ENCODE results near the gene GBX1. TPM values are rescaled to one million over a fixed set of nuclear protein-coding genes. Genes with fewer than 3 reads are reported as not detected.
A peak's percentile ranks its signal among the peaks of the same experiment; 100 is the strongest.

Gene GBX1
- total and polyA plus RNA-seq, 3 experiments from 2014 or later: not detected

DNA sequence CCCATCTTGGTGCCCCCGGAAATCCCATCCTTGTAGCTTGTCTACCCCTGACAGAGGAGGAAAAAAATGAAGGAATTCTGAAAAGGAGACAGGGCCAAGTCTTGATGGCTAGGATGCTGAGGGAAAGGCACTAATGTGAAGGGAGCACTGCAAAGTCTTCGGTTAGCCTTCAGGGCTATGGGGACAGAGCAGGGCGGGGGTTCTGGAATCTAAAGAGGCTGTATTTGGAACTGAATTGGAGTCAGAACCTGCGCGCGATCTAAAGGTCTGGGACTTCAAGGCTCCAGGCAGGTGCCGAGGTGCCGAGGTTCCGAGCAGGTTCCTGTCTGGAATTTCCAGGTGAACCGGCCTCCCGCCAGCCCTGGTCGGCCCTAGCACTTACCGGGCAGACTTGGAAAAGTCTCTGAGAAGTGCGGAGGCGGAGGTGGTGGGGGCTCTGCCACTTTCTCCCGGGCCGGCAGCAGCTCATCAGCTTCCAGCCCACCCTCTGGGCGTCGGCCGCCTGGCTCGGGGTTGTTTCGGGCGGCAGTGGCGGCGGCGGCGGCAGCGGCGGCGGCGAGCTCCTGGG, 781 bp downstream of the GBX1 start:
- H3K4me1 ChIP-seq (ENCODE audit: insufficient read depth, low read length): peaks cover 5% of the 10 kb centered on the region
- no peaks in the 10 kb centered on the region for H3K36me3 ChIP-seq (ENCODE audit: insufficient read depth, low read length)
- H3K4me3 ChIP-seq (ENCODE audit: low read length): no peak overlapping the region
- no peak overlapping the region for H3K27ac ChIP-seq (ENCODE audit: low read depth, low read length)
- peaks cover 25 to 28% of the 10 kb centered on the region in 2 donors for H3K27me3 Mint-ChIP-seq
- POLR2A ChIA-PET: no interaction called here
- peak overlapping the region in 1 of 8 donors; percentile 5 for H3K27ac Mint-ChIP-seq
- CTCF ChIA-PET: interaction anchor here (1.0 to 2.3 kb wide), 5 partner anchors 11 to 268 kb away, joined by 3 to 9 read pairs (median 5); no protein-coding TSS in a partner anchor
- peak overlapping the region in 6 of 7 donors; percentile 54 to 76 (median 62) for H3K4me3 Mint-ChIP-seq
- peaks cover 7 to 9% (median 9%) of the 10 kb centered on the region in 3 donors for H3K4me1 Mint-ChIP-seq
- no peaks in the 10 kb centered on the region for H3K9me3 Mint-ChIP-seq
- H3K9me3 ChIP-seq (ENCODE audit: low read length): no peaks in the 10 kb centered on the region
- peaks cover 34% of the 10 kb centered on the region for H3K27me3 ChIP-seq (ENCODE audit: insufficient read depth, low read length, poor library complexity, severe bottlenecking)
- DNase-seq: no peak
- no peaks in the 10 kb centered on the region for H3K36me3 Mint-ChIP-seq

DNA sequence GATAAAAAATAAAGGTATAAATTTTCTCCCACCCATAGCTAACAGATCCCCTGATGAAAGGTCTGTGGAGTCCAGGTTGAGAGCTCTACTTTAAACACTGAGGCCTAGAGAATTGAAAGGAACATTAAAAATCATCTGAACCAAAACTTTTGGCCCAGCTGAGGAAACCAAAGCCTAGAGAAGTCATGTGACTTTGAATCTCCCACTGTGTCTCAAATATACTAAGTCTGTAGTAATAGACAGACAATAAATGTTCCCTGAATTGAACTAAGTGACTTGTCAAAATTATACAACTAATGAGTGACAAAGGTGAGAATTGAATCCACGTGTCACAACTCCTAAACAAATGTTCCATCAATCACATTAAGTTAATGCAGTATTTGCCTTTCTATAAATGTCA, 5.7 kb downstream of the GBX1 start:
- H3K27me3 ChIP-seq (ENCODE audit: insufficient read depth, low read length, poor library complexity, severe bottlenecking): peaks cover 28% of the 10 kb centered on the region
- ChIA-PET POLR2A (no interaction called here), CTCF (interaction anchor here (1.9 kb wide), 1 partner anchor 10 kb away, joined by 7 read pairs; no protein-coding TSS in a partner anchor)
- DNase-seq: no peak
- H3K4me1 Mint-ChIP-seq: peaks cover 0 to 3% (median 3%) of the 10 kb centered on the region in 3 donors
- no peak overlapping the region for H3K4me3 Mint-ChIP-seq
- H3K27ac Mint-ChIP-seq: no peak overlapping the region
- H3K4me3 ChIP-seq (ENCODE audit: low read length): no peak overlapping the region
- H3K36me3 Mint-ChIP-seq: no peaks in the 10 kb centered on the region
- H3K9me3 Mint-ChIP-seq: no peaks in the 10 kb centered on the region
- H3K4me1 ChIP-seq (ENCODE audit: insufficient read depth, low read length): peaks cover 3% of the 10 kb centered on the region
- H3K27ac ChIP-seq (ENCODE audit: low read depth, low read length): no peak overlapping the region
- H3K36me3 ChIP-seq (ENCODE audit: insufficient read depth, low read length): no peaks in the 10 kb centered on the region
- peaks cover 9 to 12% of the 10 kb centered on the region in 2 donors for H3K27me3 Mint-ChIP-seq
- no peaks in the 10 kb centered on the region for H3K9me3 ChIP-seq (ENCODE audit: low read length)

GRCh38 chr7:151157645-151158329, 9.7 kb downstream of the GBX1 start:
- Mint-ChIP-seq H3K36me3 (no peaks in the 10 kb centered on the region), H3K4me1 (no peaks in the 10 kb centered on the region), H3K27ac (no peak overlapping the region), H3K4me3 (no peak overlapping the region), H3K9me3 (no peaks in the 10 kb centered on the region), H3K27me3 (peaks cover 4 to 32% of the 10 kb centered on the region in 2 donors)
- no peak overlapping the region for H3K4me3 ChIP-seq (ENCODE audit: low read length)
- CTCF ChIA-PET: interaction anchor here (1.1 kb wide), 1 partner anchor 34 kb away, joined by 6 read pairs; no protein-coding TSS in a partner anchor
- DNase-seq: no peak
- no peak overlapping the region for H3K27ac ChIP-seq (ENCODE audit: low read depth, low read length)
- H3K9me3 ChIP-seq (ENCODE audit: low read length): no peaks in the 10 kb centered on the region
- H3K4me1 ChIP-seq (ENCODE audit: insufficient read depth, low read length): no peaks in the 10 kb centered on the region
- no peaks in the 10 kb centered on the region for H3K36me3 ChIP-seq (ENCODE audit: insufficient read depth, low read length)
- peaks cover 10% of the 10 kb centered on the region for H3K27me3 ChIP-seq (ENCODE audit: insufficient read depth, low read length, poor library complexity, severe bottlenecking)
- POLR2A ChIA-PET: no interaction called here

DNA sequence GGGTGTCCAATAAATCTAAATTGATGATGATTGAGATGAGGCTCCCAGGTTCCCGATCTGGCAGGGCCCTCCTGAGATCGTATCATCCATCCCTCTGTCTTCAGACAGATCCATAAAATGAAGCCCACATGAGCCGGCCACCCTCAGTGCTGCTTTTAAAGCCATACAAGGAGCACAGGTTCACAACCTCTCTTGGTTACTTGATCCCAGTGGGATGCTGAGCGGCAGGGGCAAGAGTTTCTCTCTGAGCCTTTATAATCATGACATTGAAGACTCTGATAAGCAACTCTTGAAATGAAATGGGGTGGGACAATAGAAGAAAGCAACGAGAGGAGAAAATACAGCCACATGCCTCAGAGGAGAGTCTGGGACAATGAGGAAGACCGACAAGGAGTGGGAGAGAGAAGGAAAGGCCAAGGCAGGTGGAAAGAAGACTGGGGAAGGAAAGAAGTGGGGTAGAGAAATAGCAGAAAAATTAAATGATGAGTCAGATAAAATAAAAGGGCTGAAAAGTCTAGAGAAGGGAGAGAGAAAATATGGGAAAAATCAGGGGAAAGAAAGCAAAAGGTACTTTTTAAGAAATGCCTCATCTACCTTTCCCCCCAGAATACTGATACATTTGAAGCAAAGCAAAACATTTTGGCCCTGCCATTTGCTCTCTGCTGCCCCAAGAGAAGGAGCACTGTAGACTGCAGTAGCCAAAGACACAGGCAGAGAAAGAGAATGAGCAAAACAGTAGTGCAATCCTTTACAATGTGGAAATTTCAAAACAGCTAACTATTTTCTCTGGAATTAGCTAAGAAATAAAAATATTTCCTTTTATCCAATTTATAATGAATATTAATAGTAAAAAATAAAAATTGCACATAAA, 14.6 kb downstream of the GBX1 start:
- no peaks in the 10 kb centered on the region for H3K36me3 Mint-ChIP-seq
- Histone ChIP-seq H3K36me3 (ENCODE audit: insufficient read depth, low read length) (no peaks in the 10 kb centered on the region), H3K4me3 (ENCODE audit: low read length) (no peak overlapping the region), H3K4me1 (ENCODE audit: insufficient read depth, low read length) (no peaks in the 10 kb centered on the region), H3K27ac (ENCODE audit: low read depth, low read length) (no peak overlapping the region), H3K9me3 (ENCODE audit: low read length) (no peaks in the 10 kb centered on the region), H3K27me3 (ENCODE audit: insufficient read depth, low read length, poor library complexity, severe bottlenecking) (peaks cover 20% of the 10 kb centered on the region)
- no peaks in the 10 kb centered on the region for H3K9me3 Mint-ChIP-seq
- POLR2A ChIA-PET: interaction anchor here (0.7 kb wide), 1 partner anchor 18 kb away, joined by 3 read pairs; no protein-coding TSS in a partner anchor
- CTCF ChIA-PET: no interaction called here
- no peak overlapping the region for H3K27ac Mint-ChIP-seq
- no peak overlapping the region for H3K4me3 Mint-ChIP-seq
- H3K27me3 Mint-ChIP-seq: peaks cover 11 to 33% of the 10 kb centered on the region in 2 donors
- no peak for DNase-seq
- no peaks in the 10 kb centered on the region for H3K4me1 Mint-ChIP-seq

DNA sequence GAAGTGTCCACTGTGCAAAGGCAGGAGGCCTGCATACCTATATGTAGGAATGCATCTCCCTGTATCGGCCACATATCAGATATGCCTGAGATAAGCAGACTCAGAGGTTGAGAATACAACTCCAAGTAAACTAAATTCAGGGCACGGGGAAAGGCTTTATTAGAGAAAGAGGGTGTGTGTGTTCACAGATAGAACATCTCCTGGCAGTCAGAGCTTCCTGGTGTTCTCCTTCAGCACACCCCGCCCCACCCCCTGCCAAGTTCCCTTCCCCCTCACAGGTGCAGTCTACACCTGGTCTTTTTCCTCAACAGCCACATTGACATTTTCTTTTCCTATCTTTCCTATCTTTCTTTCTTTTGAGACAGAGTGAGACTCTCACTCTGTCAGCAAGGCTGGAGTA, 17.1 kb downstream of the GBX1 start:
- H3K4me1 Mint-ChIP-seq: no peaks in the 10 kb centered on the region
- no peak for DNase-seq
- H3K4me3 ChIP-seq (ENCODE audit: low read length): no peak overlapping the region
- peaks cover 16% of the 10 kb centered on the region for H3K27me3 ChIP-seq (ENCODE audit: insufficient read depth, low read length, poor library complexity, severe bottlenecking)
- H3K36me3 Mint-ChIP-seq: no peaks in the 10 kb centered on the region
- H3K9me3 Mint-ChIP-seq: no peaks in the 10 kb centered on the region
- no peak overlapping the region for H3K4me3 Mint-ChIP-seq
- CTCF ChIA-PET: no interaction called here
- H3K9me3 ChIP-seq (ENCODE audit: low read length): no peaks in the 10 kb centered on the region
- H3K27ac ChIP-seq (ENCODE audit: low read depth, low read length): no peak overlapping the region
- POLR2A ChIA-PET: no interaction called here
- peaks cover 9 to 18% of the 10 kb centered on the region in 2 donors for H3K27me3 Mint-ChIP-seq
- no peaks in the 10 kb centered on the region for H3K36me3 ChIP-seq (ENCODE audit: insufficient read depth, low read length)
- H3K4me1 ChIP-seq (ENCODE audit: insufficient read depth, low read length): no peaks in the 10 kb centered on the region
- peak overlapping the region in 1 of 8 donors; percentile 52 for H3K27ac Mint-ChIP-seq

GRCh38 chr7:151148319-151149259, 18.9 kb downstream of the GBX1 start:
- Mint-ChIP-seq H3K27me3 (peaks cover 6 to 7% of the 10 kb centered on the region in 2 donors), H3K27ac (peak overlapping the region in 1 of 8 donors; percentile 56), H3K4me1 (no peaks in the 10 kb centered on the region), H3K4me3 (no peak overlapping the region), H3K36me3 (peaks cover 0 to 9% (median 0%) of the 10 kb centered on the region in 3 donors), H3K9me3 (no peaks in the 10 kb centered on the region)
- DNase-seq: no peak
- peaks cover 16% of the 10 kb centered on the region for H3K27me3 ChIP-seq (ENCODE audit: insufficient read depth, low read length, poor library complexity, severe bottlenecking)
- no peak overlapping the region for H3K4me3 ChIP-seq (ENCODE audit: low read length)
- no peaks in the 10 kb centered on the region for H3K9me3 ChIP-seq (ENCODE audit: low read length)
- ChIA-PET CTCF (no interaction called here), POLR2A (interaction anchor here (0.6 kb wide), 1 partner anchor 8 kb away, joined by 9 read pairs; no protein-coding TSS in a partner anchor)
- H3K27ac ChIP-seq (ENCODE audit: low read depth, low read length): no peak overlapping the region
- no peaks in the 10 kb centered on the region for H3K36me3 ChIP-seq (ENCODE audit: insufficient read depth, low read length)
- no peaks in the 10 kb centered on the region for H3K4me1 ChIP-seq (ENCODE audit: insufficient read depth, low read length)

DNA sequence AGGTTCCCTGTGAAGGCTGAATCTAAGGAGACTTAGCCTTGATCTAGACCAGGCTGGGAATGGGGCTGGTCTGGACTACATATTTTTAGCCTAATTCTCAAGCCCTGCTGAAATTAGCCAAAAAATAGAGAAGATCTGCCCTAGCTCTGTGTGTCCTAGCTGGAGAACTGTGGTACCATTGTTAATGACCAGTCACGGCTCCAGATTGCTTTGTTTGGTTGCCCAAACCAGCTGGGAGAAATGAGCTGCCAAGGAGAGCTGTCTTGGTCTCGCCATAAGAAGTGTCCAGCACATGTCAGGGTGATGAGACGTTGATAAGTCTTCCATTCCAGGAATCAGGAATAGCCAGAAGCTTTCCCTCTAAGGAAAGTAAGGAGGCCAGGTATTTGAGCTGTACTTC, 20.7 kb downstream of the GBX1 start:
- Mint-ChIP-seq H3K4me1 (no peaks in the 10 kb centered on the region), H3K27me3 (peaks cover 6 to 7% of the 10 kb centered on the region in 2 donors), H3K4me3 (no peak overlapping the region), H3K9me3 (no peaks in the 10 kb centered on the region), H3K27ac (no peak overlapping the region), H3K36me3 (peaks cover 0 to 25% (median 0%) of the 10 kb centered on the region in 3 donors)
- H3K9me3 ChIP-seq (ENCODE audit: low read length): no peaks in the 10 kb centered on the region
- peaks cover 5% of the 10 kb centered on the region for H3K27me3 ChIP-seq (ENCODE audit: insufficient read depth, low read length, poor library complexity, severe bottlenecking)
- no peak overlapping the region for H3K4me3 ChIP-seq (ENCODE audit: low read length)
- no peak for DNase-seq
- H3K4me1 ChIP-seq (ENCODE audit: insufficient read depth, low read length): no peaks in the 10 kb centered on the region
- ChIA-PET CTCF (interaction anchor here (1.0 kb wide), 1 partner anchor 21 kb away, joined by 3 read pairs; no protein-coding TSS in a partner anchor), POLR2A (interaction anchor here (0.7 kb wide), 1 partner anchor 705 kb away, joined by 8 read pairs; no protein-coding TSS in a partner anchor)
- H3K36me3 ChIP-seq (ENCODE audit: insufficient read depth, low read length): no peaks in the 10 kb centered on the region
- H3K27ac ChIP-seq (ENCODE audit: low read depth, low read length): no peak overlapping the region
